GM18519 (cell line): Measurements from ENCODE around the gene HEY2.
"Not testable (repeated sequence)": the region's sequence is repeated elsewhere in the genome, so short reads cannot be mapped to it uniquely, and the experiment has no call there.

Experiments used
- ATAC-seq: cut with Tn5 transposase; IDR thresholded peaks from one replicate; pipeline ENCODE4 v1.9.1; 2021; ENCODE audit warnings: mild to moderate bottlenecking, moderate library complexity; ENCODE audit not compliant: unreplicated experiment, low FRiP score

Gene HEY2

GRCh38 chr6:125749173-125749864 is at the start of gene HEY2:
Gene HEY2, plus strand, starts transcription at chr6:125749632. Its CDS starts 145 bp downstream, at chr6:125749777.
- ATAC-seq: peak; percentile 82

- no peak for ATAC-seq
Observed at GRCh38 chr6:125700581-125701353, 48.7 kb upstream of the HEY2 start.

GRCh38 chr6:125701354-125701668 is 48.1 kb upstream of the HEY2 start:
- no peak for ATAC-seq

- not testable (repeated sequence) for ATAC-seq
Observed at GRCh38 chr6:125703882-125704281, 45.5 kb upstream of the HEY2 start.

- no peak for ATAC-seq
Observed at GRCh38 chr6:125707615-125708243, 41.7 kb upstream of the HEY2 start.

- ATAC-seq: no peak
Observed at GRCh38 chr6:125711013-125711675, 38.3 kb upstream of the HEY2 start.

- peak; percentile 46 for ATAC-seq
Observed at GRCh38 chr6:125714441-125715090, 34.9 kb upstream of the HEY2 start.

GRCh38 chr6:125717120-125717731 is 32.2 kb upstream of the HEY2 start:
- peak; percentile 79 for ATAC-seq

- ATAC-seq: no peak
Observed at GRCh38 chr6:125718109-125718508, 31.3 kb upstream of the HEY2 start.

GRCh38 chr6:125722886-125723285 is 26.5 kb upstream of the HEY2 start:
- ATAC-seq: no peak

- ATAC-seq: no peak
Observed at GRCh38 chr6:125727216-125727615, 22.2 kb upstream of the HEY2 start.

- ATAC-seq: no peak
Observed at GRCh38 chr6:125728739-125729138, 20.7 kb upstream of the HEY2 start.

GRCh38 chr6:125729983-125730382 is 19.4 kb upstream of the HEY2 start:
- ATAC-seq: no peak

GRCh38 chr6:125732398-125732797 is 17.0 kb upstream of the HEY2 start:
- ATAC-seq: peak; percentile 59

- ATAC-seq: no peak
Observed at GRCh38 chr6:125733516-125734300, 15.7 kb upstream of the HEY2 start.

- ATAC-seq: no peak
Observed at GRCh38 chr6:125738276-125738675, 11.2 kb upstream of the HEY2 start.

GRCh38 chr6:125739364-125739763 is 10.1 kb upstream of the HEY2 start:
- ATAC-seq: no peak

GRCh38 chr6:125741336-125741735 is 8.1 kb upstream of the HEY2 start:
- ATAC-seq: no peak

GRCh38 chr6:125742024-125742423 is 7.4 kb upstream of the HEY2 start:
- no peak for ATAC-seq
